Vagina (tissue), 2 donors: ENCODE data around the gene SPTBN4.

ENCODE experiments used
- POLR2A ChIP-seq, 2 donors: fragments of 450-650 bp; IDR thresholded peaks; one replicate each; pipeline ENCODE4 v1.6.1; 2017; ENCODE audit warnings: antibody characterized with exemption in 2 of 2, mild to moderate bottlenecking in 2 of 2, moderate library complexity in 2 of 2
- POLR2AphosphoS5 ChIP-seq, 2 donors: sonication (generic); formaldehyde crosslinking; IDR thresholded peaks; one replicate each; pipeline ENCODE4 v1.9.0; 2017; ENCODE audit warnings: antibody characterized with exemption in 2 of 2, mild to moderate bottlenecking in 2 of 2, low read depth in 1 of 2; ENCODE audit not compliant: insufficient read depth in 1 of 2
- TF ChIP-seq, protein P1 (sequence below), 3 experiments: fragments of 450-650 bp in 2 of 3; fragments of 200-600 bp in 1 of 3; sonication (generic) in 1 of 3; IDR thresholded peaks; one replicate each; pipeline ENCODE4 v1.5.1; 2017 to 2019; ENCODE audit warnings: antibody characterized with exemption in 3 of 3, mild to moderate bottlenecking in 2 of 3, moderate library complexity in 2 of 3

DNA sequence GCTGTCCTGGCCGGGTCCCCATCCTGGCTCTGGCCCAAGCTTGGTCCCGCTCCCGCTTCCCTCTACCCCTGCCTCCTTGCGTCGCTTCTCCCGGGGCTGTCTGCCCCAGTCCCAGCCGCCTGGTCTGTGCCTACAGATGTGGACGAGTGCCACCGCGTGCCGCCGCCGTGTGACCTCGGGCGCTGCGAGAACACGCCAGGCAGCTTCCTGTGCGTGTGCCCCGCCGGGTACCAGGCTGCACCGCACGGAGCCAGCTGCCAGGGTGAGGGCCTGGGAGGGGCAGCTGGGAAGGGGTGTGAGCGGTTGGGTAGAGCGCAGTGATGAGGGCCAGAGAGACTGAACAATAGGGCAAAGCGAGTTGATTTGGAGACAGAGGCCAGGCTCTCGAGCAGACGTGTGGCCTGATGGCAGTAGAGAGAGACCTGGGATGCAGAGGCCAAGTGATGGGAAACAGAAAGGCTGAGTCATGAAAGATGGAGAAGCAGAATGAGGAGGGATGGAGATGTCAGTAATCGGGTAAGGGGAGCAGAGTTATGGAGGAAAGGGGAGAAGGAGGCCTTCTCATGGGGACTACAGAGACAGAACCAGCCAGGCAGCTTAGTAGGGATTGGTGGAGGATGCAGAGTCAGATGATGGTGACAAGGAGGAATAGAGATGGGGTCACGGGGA, 143.7 kb downstream of the SPTBN4 start:
- TF ChIP-seq, protein P1, sequence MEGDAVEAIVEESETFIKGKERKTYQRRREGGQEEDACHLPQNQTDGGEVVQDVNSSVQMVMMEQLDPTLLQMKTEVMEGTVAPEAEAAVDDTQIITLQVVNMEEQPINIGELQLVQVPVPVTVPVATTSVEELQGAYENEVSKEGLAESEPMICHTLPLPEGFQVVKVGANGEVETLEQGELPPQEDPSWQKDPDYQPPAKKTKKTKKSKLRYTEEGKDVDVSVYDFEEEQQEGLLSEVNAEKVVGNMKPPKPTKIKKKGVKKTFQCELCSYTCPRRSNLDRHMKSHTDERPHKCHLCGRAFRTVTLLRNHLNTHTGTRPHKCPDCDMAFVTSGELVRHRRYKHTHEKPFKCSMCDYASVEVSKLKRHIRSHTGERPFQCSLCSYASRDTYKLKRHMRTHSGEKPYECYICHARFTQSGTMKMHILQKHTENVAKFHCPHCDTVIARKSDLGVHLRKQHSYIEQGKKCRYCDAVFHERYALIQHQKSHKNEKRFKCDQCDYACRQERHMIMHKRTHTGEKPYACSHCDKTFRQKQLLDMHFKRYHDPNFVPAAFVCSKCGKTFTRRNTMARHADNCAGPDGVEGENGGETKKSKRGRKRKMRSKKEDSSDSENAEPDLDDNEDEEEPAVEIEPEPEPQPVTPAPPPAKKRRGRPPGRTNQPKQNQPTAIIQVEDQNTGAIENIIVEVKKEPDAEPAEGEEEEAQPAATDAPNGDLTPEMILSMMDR (IDR thresholded peaks at IDR 0.05): no peak
- no peak for TF ChIP-seq POLR2A (IDR thresholded peaks at IDR 0.05)
- TF ChIP-seq POLR2AphosphoS5 (IDR thresholded peaks at IDR 0.05; ENCODE audit: insufficient read depth in 1 of 2, low read depth in 1 of 2): peak in 1 of 2 donors; percentile 15
